Smooth muscle cell (in vitro differentiated cells): ENCODE results near the gene RAB35. TPM values are rescaled to one million over a fixed set of nuclear protein-coding genes. Genes with fewer than 3 reads are reported as not detected.

Source experiments
- DNase-seq: peaks from one replicate; lab custom pipeline; 2025; ENCODE audit not compliant: unreplicated experiment; lab: John Stamatoyannopoulos, UW
- H2AFZ ChIP-seq: fragments of 200-600 bp; sonication (generic); 2 replicates; pipeline ENCODE4 v1.6.0; 2016; ENCODE audit warnings: antibody characterized with exemption, low read depth, mild to moderate bottlenecking
- H3F3A ChIP-seq: fragments of 200-600 bp; sonication (generic); 2 replicates; pipeline ENCODE4 v1.6.0; 2017; ENCODE audit warnings: antibody characterized with exemption, low read depth
- H3K27ac ChIP-seq: fragments of 200-600 bp; sonication (generic); 2 replicates; pipeline ENCODE4 v1.5.1; 2016; ENCODE audit warnings: low read depth, mild to moderate bottlenecking
- H3K27me3 ChIP-seq: fragments of 200-600 bp; sonication (generic); 2 replicates; pipeline ENCODE4 v1.6.1; 2016; ENCODE audit warnings: low read depth, mild to moderate bottlenecking
- H3K36me3 ChIP-seq: fragments of 200-600 bp; sonication (generic); 2 replicates; pipeline ENCODE4 v1.5.1; 2016; ENCODE audit warnings: low read depth
- H3K4me1 ChIP-seq: fragments of 200-600 bp; sonication (generic); 2 replicates; pipeline ENCODE4 v1.5.1; 2016; ENCODE audit warnings: low read depth
- H3K4me2 ChIP-seq: fragments of 200-600 bp; sonication (generic); 2 replicates; pipeline ENCODE4 v1.6.0; 2016; ENCODE audit warnings: mild to moderate bottlenecking
- H3K4me3 ChIP-seq: fragments of 200-600 bp; sonication (generic); 2 replicates; pipeline ENCODE4 v1.5.1; 2016; ENCODE audit warnings: mild to moderate bottlenecking
- H3K79me2 ChIP-seq: fragments of 200-600 bp; sonication (generic); 2 replicates; pipeline ENCODE4 v1.6.0; 2016; ENCODE audit warnings: low read depth, mild to moderate bottlenecking
- H3K9ac ChIP-seq: fragments of 200-600 bp; sonication (generic); 2 replicates; pipeline ENCODE4 v1.6.0; 2016; ENCODE audit warnings: low read depth
- H3K9me3 ChIP-seq: fragments of 200-600 bp; sonication (generic); replicated peaks from 2 replicates; pipeline ENCODE4 v1.5.1; 2016; ENCODE audit warnings: low read depth
- H4K20me1 ChIP-seq: fragments of 200-600 bp; sonication (generic); 2 replicates; pipeline ENCODE4 v1.6.0; 2016; ENCODE audit warnings: low read depth
- CTCF ChIP-seq: fragments of 200-600 bp; sonication (generic); IDR thresholded peaks from 2 replicates; pipeline ENCODE4 v1.5.1; 2017; ENCODE audit warnings: borderline replicate concordance, mild to moderate bottlenecking, antibody characterized with exemption; ENCODE audit not compliant: insufficient read depth, poor library complexity, severe bottlenecking
- WGBS: methylation state at CpG from one replicate; pipeline ENCODE4 v1.1.7; 2016; ENCODE audit warnings: low lambda C conversion rate; 5-methylcytosine and 5-hydroxymethylcytosine counted together
- polyA plus RNA-seq: library from polyadenylated mRNA; unstranded; fragments of >200 nt; fragmentation: Nextera tagmentation; extraction: Ambion mirVana; gene quantifications from 2 replicates; pipeline ENCODE4 v1.2.1, GENCODE V29; 2016
- total RNA-seq: library from RNA; depleted of rRNA; stranded (reverse); fragments of >200 nt; gene quantifications from 2 replicates; pipeline ENCODE4 v1.2.3, GENCODE V29; 2014

RAB35 gene
- total and polyA plus RNA-seq, 2 experiments from 2014 or later: 19.1 to 19.3 TPM

GRCh38 chr12:120132054-120132836, 15.7 kb upstream of the RAB35 start:
- no peaks in the 10 kb centered on the region for H3K9me3 ChIP-seq
- H3F3A ChIP-seq: no peaks in the 10 kb centered on the region
- no peak overlapping the region for H3K4me3 ChIP-seq
- H3K36me3 ChIP-seq: peaks cover 9% of the 10 kb centered on the region
- peaks cover 10% of the 10 kb centered on the region for H4K20me1 ChIP-seq
- no peak overlapping the region for H2AFZ ChIP-seq
- no peak overlapping the region for H3K9ac ChIP-seq
- no peak overlapping the region for H3K27ac ChIP-seq
- no peak overlapping the region for H3K4me2 ChIP-seq
- no peak for DNase-seq
- no peak for TF ChIP-seq CTCF
- H3K79me2 ChIP-seq: no peaks in the 10 kb centered on the region
- H3K4me1 ChIP-seq: no peaks in the 10 kb centered on the region
- 97% methylated on average over 9 of the region's 9 CpGs for WGBS
- no peaks in the 10 kb centered on the region for H3K27me3 ChIP-seq

GRCh38 chr12:120131116-120131515, 14.6 kb upstream of the RAB35 start:
- no peaks in the 10 kb centered on the region for H3K79me2 ChIP-seq
- H3K4me2 ChIP-seq: no peak overlapping the region
- no peak overlapping the region for H3K9ac ChIP-seq
- peaks cover 9% of the 10 kb centered on the region for H3K36me3 ChIP-seq
- no peaks in the 10 kb centered on the region for H3K4me1 ChIP-seq
- no peak overlapping the region for H3K4me3 ChIP-seq
- no peaks in the 10 kb centered on the region for H3F3A ChIP-seq
- no peak overlapping the region for H2AFZ ChIP-seq
- H4K20me1 ChIP-seq: no peaks in the 10 kb centered on the region
- no peaks in the 10 kb centered on the region for H3K27me3 ChIP-seq
- 97% methylated on average over 15 of the region's 15 CpGs for WGBS
- DNase-seq: no peak
- H3K27ac ChIP-seq: no peak overlapping the region
- H3K9me3 ChIP-seq: no peaks in the 10 kb centered on the region
- no peak for TF ChIP-seq CTCF

- Histone ChIP-seq H3K79me2 (no peaks in the 10 kb centered on the region), H3K9ac (no peak overlapping the region), H3K4me2 (no peak overlapping the region), H4K20me1 (no peaks in the 10 kb centered on the region), H3K27me3 (no peaks in the 10 kb centered on the region), H3K4me1 (no peaks in the 10 kb centered on the region), H3K4me3 (no peak overlapping the region), H3K36me3 (peaks cover 9% of the 10 kb centered on the region), H3K27ac (no peak overlapping the region), H3F3A (no peaks in the 10 kb centered on the region), H3K9me3 (no peaks in the 10 kb centered on the region), H2AFZ (no peak overlapping the region)
- DNase-seq: no peak
- WGBS: 97% methylated on average over 6 of the region's 6 CpGs
- no peak for TF ChIP-seq CTCF
Measured at GRCh38 chr12:120130011-120130410, 13.5 kb upstream of the RAB35 start.

- H3K36me3 ChIP-seq: no peaks in the 10 kb centered on the region
- H3K4me2 ChIP-seq: no peak overlapping the region
- H3F3A ChIP-seq: no peaks in the 10 kb centered on the region
- no peaks in the 10 kb centered on the region for H3K79me2 ChIP-seq
- no peaks in the 10 kb centered on the region for H4K20me1 ChIP-seq
- no peak overlapping the region for H2AFZ ChIP-seq
- H3K4me3 ChIP-seq: no peak overlapping the region
- no peaks in the 10 kb centered on the region for H3K4me1 ChIP-seq
- H3K27ac ChIP-seq: no peak overlapping the region
- 97% methylated on average over 2 of the region's 2 CpGs for WGBS
- H3K9ac ChIP-seq: no peak overlapping the region
- no peaks in the 10 kb centered on the region for H3K9me3 ChIP-seq
- H3K27me3 ChIP-seq: no peaks in the 10 kb centered on the region
- DNase-seq: no peak
- no peak for TF ChIP-seq CTCF
Measured at GRCh38 chr12:120126635-120127005, 10.1 kb upstream of the RAB35 start.
